ENCODE measurements around the gene TRIM60.
"Not testable (repeated sequence)": the region's sequence is repeated elsewhere in the genome, so short reads cannot be mapped to it uniquely, and the experiment has no call there.

The TRIM60 gene

DNA sequence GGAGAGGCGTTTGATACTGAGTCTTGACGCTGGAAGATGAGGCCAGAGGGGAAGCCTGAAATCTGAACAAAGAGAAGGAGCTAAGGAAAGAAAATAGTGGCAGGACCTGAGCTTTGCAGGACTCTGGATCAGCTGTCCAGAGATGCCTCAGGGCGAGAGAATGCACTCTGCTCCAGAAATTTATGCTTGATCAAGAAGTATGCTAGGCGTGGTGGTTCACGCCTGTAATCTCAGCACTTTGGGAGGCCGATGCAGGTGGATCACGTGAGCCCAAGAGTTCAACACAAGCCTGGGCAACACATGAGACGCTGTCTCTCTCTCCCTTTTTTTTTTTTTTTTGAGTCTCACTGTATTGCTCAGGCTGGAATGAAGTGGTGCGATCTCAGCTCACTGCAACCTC lies 23.8 kb downstream of the TRIM60 start:
- no peak for FAIRE-seq

DNA sequence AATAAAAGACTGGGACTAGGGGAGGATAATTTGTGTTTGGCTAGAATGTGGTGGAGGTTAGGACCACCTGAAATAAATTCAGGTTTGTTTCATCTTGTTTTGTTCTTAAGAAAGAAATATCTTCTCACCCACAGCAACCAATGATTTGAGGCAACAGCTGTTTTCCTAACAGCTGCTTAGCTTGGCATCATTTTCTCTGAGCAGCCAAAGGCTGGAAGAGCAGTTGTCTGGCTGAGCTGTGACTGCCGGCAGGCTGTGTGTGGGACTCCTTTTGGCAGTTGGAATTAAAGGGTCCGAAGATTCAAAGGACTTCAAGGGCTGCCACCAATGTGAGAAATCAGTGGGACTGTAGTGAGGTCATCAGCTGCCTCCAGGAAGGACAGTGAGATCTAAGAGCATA lies 26.9 kb downstream of the TRIM60 start:
- no peak for FAIRE-seq

DNA sequence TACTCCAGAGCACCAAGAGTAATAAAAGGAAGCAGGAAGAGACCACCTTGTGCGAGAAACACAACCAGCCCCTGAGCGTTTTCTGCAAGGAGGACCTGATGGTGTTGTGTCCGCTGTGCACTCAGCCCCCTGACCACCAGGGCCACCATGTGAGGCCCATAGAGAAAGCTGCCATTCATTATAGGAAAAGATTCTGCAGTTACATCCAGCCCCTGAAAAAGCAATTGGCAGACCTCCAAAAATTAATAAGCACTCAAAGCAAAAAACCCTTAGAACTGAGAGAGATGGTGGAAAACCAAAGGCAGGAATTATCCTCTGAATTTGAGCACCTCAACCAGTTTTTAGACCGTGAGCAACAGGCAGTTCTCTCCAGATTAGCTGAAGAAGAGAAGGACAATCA lies 27.6 kb downstream of the TRIM60 start:
- no peak for FAIRE-seq

DNA sequence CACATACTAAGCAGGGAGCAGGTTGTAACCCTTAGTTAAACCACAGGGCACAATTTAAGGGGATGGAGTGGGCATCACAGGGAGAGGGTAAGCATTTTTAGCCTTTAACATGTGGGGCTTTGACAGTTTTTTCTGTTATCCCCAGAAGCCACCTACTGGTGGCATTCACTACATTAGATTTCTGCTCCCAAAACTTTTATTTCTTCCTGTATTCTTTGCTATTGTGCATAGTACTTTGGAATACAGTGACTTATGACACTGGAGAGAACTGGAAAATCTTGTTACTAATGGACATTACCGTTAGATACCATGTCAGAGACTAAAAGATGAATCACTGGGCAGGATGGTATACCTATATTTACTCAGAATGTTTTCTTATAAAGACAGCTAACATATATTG lies 29.1 kb downstream of the TRIM60 start:
- no peak for FAIRE-seq

DNA sequence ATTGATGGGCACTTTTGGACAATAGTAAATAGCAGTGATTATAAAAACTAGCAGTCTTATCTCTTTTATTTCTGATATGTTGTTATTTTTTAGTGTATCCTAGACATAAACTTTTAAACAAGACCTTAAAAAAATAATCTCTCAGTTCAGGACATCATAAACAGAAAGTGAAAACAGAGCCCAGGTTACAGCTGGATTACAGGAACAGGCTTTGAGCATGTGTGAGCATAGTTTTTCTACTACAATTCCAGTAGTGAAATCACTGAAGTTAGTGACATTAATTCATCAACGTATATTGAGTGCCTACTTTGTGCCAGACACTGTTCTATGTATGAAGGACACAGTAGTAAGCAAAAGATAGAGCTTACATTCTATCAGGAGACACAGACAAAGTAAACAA lies 38.8 kb downstream of the TRIM60 start:
- no peak for FAIRE-seq

DNA sequence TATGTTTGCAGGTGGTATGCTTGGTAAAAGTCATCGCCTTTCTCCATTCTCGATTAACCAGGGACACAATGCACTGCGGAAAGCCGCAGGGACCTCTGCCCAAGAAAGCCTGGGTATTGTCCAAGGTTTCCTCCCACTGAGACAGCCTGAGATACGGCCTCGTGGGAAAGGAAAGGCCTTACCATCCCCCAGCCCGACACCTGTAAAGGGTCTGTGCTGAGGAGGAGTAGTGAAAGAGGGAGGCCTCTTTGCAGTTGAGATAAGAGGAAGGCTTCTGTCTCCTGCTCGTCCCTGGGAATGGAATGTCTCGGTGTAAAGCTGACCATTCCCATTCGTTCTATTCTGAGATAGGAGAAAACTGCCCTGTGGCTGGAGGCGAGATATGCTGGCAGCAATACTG lies 41.5 kb downstream of the TRIM60 start:
- not testable (repeated sequence) for FAIRE-seq

DNA sequence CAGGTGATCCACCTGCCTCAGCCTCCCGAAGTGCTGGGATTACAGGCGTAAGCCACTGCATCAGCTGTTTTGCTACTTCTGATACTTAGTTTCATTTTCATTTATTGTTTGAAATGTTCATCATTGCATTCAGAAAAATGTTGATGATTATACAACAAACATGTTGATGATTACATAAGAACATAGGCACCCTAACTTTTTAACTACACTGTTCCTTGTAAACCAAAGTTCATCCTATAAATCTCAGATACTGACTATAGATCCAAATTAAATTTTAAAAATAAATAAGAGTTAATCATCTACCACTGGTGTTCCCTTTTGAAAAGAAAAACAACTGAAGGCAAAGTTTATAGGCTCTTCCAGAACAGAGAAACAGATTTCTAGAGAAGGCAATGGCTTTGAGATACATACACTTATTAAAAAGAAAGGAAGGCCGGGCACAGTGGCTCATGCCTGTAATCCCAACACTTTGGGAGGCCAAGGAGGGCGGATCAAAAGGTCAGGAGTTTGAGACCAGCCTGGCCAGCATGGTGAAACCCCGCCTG lies 45.3 kb downstream of the TRIM60 start:
- FAIRE-seq = peak; percentile 92

DNA sequence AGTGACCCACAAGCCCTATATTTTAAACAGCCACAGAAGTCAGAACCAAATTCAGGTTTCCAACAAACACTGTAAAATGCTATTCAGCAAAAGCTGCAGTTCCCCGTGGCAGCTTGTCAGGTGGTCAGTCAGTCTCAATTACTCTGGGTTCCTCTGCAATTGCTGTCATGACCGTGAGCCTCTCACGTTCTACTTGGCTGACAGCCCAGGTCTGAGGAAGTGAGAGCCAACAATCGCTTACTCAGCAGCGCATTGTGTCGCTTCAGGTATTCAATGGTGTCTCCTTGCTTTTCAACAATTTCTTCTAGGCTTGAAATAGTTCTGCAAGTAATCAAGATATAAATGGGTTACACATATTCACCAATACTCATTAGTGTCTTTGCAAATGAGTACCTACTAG lies 47.7 kb downstream of the TRIM60 start:
- FAIRE-seq = no peak

DNA sequence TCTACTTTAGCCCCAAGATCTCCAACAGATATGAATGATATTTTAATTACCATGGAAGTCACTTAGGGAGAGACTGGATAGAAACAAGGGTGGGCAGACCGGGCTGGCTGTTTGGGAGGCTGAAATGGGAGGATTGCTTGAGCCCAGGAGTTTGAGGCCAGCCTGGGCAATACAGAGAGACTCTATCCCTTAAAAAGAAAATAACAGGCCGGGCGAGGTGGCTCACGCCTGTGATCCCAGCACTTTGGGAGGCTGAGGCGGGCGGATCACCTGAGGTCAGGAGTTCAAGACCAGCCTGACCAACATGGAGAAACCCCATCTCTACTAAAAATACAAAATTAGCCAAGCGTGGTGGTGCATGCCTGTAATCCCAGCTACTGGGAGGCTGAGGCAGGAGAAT lies 53.0 kb downstream of the TRIM60 start:
- not testable (repeated sequence) for FAIRE-seq

DNA sequence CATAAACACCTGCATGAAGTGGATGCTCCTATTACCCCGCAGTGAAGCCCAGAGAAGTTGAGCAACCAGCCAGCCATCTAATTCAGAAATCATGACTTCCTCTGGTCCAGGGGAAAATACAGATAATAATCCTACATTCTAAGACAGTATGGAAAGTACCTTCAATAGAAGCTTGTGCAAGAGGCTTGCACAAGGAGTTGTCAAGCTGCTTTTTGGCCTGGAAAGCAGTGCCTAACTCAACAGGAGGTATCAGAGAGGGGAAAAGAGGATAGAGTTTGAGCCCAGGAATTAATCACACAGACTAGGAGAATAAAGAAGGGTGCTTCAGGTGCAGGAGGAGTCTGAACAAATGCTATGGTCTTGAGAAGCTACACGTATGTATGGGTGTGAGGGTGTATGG lies 54.1 kb downstream of the TRIM60 start:
- no peak for FAIRE-seq

DNA sequence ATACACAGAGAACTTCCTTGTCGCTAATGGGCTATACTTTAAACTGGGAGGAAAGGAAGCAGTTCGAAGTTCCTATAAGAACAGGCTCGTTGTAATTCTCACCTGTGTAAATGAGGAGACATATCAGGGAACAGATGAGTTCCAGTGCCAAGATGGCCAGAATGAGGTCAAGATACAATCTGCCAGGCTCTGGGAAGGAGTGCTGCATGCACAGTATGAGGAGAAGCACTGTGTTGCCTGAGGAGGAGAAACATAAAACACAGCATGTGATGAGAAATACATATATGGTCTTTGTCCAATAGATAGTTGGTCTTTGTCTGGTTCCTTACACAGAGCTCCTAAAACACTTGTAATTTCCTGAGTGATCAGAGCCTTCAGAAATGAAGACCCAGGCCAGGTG lies 56.6 kb downstream of the TRIM60 start:
- no peak for FAIRE-seq
